NCI-H510A treated with DMSO at 0.1 percent for 48 hours (cell line): ENCODE results near the gene CLDN12.
"Not testable (repeated sequence)": the region's sequence is repeated elsewhere in the genome, so short reads cannot be mapped to it uniquely, and the experiment has no call there.

ENCODE experiments used
- DNase-seq: peaks from one replicate; lab custom pipeline; 2025; lab: John Stamatoyannopoulos, UW

Gene CLDN12

GRCh38 chr7:90433221-90433620, 30.0 kb downstream of the CLDN12 start:
- DNase-seq = no peak

- no peak for DNase-seq
These were observed 42.4 kb downstream of the CLDN12 start for GRCh38 chr7:90445633-90446032.

GRCh38 chr7:90446137-90446899, 43.1 kb downstream of the CLDN12 start:
- no peak for DNase-seq

GRCh38 chr7:90453259-90453891, 50.1 kb downstream of the CLDN12 start:
- no peak for DNase-seq

GRCh38 chr7:90453931-90454330, 50.7 kb downstream of the CLDN12 start:
- DNase-seq = no peak

- DNase-seq = peak; percentile 53
These were observed 52.1 kb downstream of the CLDN12 start for GRCh38 chr7:90455163-90456030.

GRCh38 chr7:90458104-90458503, 54.8 kb downstream of the CLDN12 start:
- no peak for DNase-seq

- no peak for DNase-seq
These were observed 56.6 kb downstream of the CLDN12 start for GRCh38 chr7:90459888-90460287.

GRCh38 chr7:90461219-90461618, 58.0 kb downstream of the CLDN12 start:
- no peak for DNase-seq

GRCh38 chr7:90463151-90463628, 59.9 kb downstream of the CLDN12 start:
- DNase-seq = not testable (repeated sequence)
